Hematopoietic multipotent progenitor cell treated with erythropoietin and hydrocortisone succinate and interleukin-3 and kit ligand, for 8 days (in vitro differentiated cells): ENCODE measurements around the gene SLC39A6.
"Not testable (repeated sequence)": the region's sequence is repeated elsewhere in the genome, so short reads cannot be mapped to it uniquely, and the experiment has no call there.

ENCODE experiments used
- DNase-seq: peaks from one replicate; pipeline ENCODE4 v3.0.0-alpha.2; 2015

The SLC39A6 gene

GRCh38 chr18:36132756-36133155 lies 3.6 kb upstream of the SLC39A6 start:
- DNase-seq, result no peak

- DNase-seq, result no peak
Observed at GRCh38 chr18:36131692-36132483, 2.7 kb upstream of the SLC39A6 start.

GRCh38 chr18:36130883-36131653 lies 1.9 kb upstream of the SLC39A6 start:
- no peak for DNase-seq

- DNase-seq, result peak; percentile 31
Observed at GRCh38 chr18:36130039-36130831, 1.1 kb upstream of the SLC39A6 start.

- DNase-seq, result no peak
Observed at GRCh38 chr18:36128907-36129299, 237 bp downstream of the SLC39A6 start.

- DNase-seq, result no peak
Observed at GRCh38 chr18:36128530-36128870, 640 bp downstream of the SLC39A6 start.

- peak; percentile 15 for DNase-seq
Observed at GRCh38 chr18:36127836-36128529, 1.2 kb downstream of the SLC39A6 start.

GRCh38 chr18:36126668-36127067 lies 2.5 kb downstream of the SLC39A6 start:
- no peak for DNase-seq

GRCh38 chr18:36124841-36125240 lies 4.3 kb downstream of the SLC39A6 start:
- DNase-seq, result no peak

- no peak for DNase-seq
Observed at GRCh38 chr18:36120297-36120696, 8.8 kb downstream of the SLC39A6 start.

- not testable (repeated sequence) for DNase-seq
Observed at GRCh38 chr18:36116771-36117170, 12.4 kb downstream of the SLC39A6 start.

GRCh38 chr18:36114738-36115137 lies 14.4 kb downstream of the SLC39A6 start:
- DNase-seq, result no peak

- DNase-seq, result no peak
Observed at GRCh38 chr18:36114251-36114650, 14.9 kb downstream of the SLC39A6 start.

- no peak for DNase-seq
Observed at GRCh38 chr18:36112302-36112701, 16.8 kb downstream of the SLC39A6 start.

GRCh38 chr18:36109737-36110136 lies 19.4 kb downstream of the SLC39A6 start:
- no peak for DNase-seq

- DNase-seq, result no peak
Observed at GRCh38 chr18:36108601-36109000, 20.5 kb downstream of the SLC39A6 start.

- no peak for DNase-seq
Observed at GRCh38 chr18:36108196-36108595, 20.9 kb downstream of the SLC39A6 start.

GRCh38 chr18:36107477-36107876 lies 21.7 kb downstream of the SLC39A6 start:
- no peak for DNase-seq

- DNase-seq, result no peak
Observed at GRCh38 chr18:36104749-36105148, 24.4 kb downstream of the SLC39A6 start.

- no peak for DNase-seq
Observed at GRCh38 chr18:36101943-36102342, 27.2 kb downstream of the SLC39A6 start.

- DNase-seq, result peak; percentile 20
Observed at GRCh38 chr18:36099311-36099710, 29.8 kb downstream of the SLC39A6 start.

GRCh38 chr18:36096955-36097354 lies 32.2 kb downstream of the SLC39A6 start:
- no peak for DNase-seq
